RPMI8226 (cell line): Measurements from ENCODE around the gene NAXD.
A peak's percentile ranks its signal among the peaks of the same experiment; 100 is the strongest.
"Not testable (repeated sequence)": the region's sequence is repeated elsewhere in the genome, so short reads cannot be mapped to it uniquely, and the experiment has no call there.

ENCODE experiments used
- DNase-seq: peaks from one replicate; pipeline ENCODE4 v3.0.0-alpha.2; 2015

NAXD gene

DNA sequence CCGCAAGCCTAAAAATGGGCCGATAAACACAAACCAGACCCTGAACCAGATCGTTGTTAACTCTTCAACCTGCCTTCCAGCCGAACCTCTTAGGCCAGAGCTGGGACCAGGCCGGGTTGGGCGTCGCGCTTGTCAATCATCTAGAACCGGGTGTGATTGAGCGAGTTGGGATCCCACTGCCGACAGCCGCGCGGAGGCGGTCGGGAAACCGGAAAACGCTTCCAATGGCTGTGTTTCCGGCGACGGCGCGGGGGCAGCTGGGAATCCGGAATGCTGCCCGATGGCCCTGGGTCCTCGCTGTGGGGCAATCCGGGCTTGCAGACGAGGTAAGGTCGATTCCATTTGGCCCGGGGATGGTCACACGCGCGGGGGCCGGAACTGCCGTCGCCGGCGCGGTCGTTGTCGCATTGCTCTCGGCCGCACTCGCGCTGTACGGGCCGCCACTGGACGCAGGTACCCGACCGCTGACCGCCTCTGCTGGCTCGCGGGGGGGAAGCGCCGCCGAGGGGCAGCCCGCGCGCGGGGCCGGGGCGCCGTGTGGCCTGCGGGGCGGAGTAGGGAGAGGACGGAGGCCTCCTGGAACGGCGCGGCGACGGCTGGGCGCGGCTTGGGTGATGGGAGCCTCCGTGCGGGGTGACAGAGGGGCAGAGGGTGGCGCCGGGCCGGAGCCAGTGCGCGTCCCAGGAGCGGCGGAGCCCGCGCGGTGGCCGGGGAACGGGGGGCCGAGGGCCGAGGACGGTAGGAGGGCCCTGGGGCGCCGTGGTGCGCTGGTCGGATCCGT is at the start of gene NAXD:
TSS of gene NAXD (plus strand) at position 224 of the 781 bp plus-strand sequence. CDS start at position 281, 57 bp downstream.
- DNase-seq, result peak; percentile 65

DNA sequence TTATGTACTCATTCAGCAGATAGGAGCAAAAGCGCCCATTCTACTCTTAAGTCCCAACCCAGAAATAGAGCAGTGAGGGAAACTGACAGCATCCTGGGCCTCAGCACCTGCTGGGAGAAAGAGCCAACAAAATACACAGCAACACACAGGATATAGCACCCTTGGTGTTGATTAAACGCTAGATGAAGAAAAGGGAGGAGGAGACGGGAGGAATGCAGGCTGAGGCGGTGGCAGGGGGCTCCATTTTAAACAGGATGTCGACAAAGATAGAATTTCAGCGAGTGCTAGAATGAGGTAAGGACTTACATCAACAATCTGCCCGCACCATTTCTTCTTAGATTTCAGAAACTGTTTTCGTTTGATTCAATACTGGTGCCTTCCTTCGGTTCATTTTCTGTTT is 49.2 kb upstream of the NAXD start:
- DNase-seq, result no peak

DNA sequence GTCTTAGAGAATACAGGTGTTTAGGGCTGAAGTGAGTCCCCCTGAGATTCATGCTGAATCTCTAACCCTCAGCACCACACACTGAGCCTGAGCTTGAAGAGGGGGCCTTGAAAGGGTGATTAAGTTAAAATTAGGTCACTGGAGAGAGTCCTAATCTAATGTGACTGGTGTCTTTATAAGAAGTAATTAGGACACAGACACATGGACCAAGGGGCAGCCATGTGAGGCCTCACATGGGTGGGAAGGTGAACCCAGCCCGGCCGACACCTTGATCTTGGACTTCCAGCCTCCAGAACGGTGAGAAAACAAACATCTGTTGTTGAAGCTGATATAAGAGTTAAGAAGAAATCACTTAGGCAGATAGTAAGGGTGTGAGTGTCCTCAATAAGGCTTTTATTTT is 46.7 kb upstream of the NAXD start:
- no peak for DNase-seq

DNA sequence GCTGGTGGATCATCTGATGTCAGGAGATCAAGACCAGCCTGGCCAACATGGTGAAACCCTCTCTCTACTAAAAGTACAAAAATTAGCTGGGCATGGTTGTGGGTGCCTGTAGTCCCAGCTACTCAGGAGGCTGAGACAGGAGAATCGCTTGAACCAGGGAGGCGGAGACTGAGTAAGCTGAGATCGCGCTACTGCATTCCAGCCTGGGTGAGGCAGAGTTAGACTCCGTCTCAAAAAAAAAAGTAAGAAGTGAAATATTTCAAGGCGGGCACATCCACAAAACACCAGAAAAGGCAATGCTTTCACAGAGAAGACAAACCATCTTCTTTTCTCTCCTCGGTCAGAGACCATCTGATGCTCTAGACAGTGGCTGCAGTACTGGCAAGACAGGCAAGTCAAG is 45.4 kb upstream of the NAXD start:
- not testable (repeated sequence) for DNase-seq

DNA sequence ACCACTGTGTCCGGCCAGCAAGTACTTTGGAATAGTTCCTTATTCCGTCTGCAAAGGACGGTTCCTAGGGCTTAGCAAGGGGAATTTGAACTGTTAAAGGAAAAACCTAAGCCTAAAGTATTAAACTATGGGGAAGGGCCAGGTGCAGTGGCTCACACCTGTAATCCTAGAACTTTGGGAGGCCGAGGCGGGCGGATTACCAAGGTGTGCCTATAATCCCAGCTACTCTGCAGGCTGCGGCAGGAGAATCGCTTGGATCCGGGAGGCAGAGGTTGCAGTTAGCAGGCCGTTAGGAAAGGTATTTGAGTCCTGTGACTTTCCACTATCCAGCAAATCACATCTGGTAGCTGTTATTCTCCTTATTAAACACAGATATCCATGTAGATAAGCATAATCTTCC is 44.5 kb upstream of the NAXD start:
- no peak for DNase-seq

DNA sequence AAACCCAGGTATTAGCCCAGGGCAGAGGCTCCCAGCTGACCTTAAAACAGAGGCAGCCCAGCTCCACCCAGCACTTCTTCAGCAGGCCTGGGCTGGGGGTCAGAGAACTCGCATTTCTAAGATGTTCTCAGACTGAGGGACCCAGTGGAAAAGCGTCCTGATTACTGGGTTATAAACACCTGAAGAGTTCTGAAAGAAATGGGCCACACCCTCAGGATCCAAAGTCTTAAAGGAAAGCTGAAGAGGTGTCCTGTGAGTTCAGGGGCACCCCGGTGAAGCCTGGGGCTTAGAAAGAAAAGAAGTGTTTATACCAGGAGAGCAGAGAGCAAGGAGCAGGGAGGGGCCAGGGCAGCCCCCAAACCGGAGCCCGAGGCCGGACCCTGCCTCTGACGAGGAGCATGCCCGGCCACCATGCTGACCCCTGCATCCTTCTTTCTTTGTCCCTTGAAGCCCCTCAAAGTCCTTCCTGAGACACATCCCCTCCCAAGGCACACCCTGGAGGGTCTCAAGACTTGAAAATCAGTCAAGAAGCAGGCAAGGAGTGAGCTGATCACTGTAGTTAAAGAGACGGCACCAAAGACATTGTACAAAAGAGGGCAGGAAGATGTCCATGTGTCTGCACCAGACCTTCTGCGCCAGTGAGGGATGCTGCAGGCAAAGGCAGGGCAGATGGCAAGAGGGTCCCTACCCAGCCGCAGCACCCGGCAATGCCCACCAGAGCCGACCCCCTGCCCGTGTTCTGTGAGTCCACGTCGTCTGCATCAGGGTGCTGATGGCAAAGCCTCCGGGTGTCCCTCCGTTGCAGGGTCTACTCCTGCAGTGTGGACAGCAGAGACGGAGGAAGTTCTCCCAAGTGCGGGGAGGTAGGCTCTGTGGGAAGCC is 43.2 kb upstream of the NAXD start:
- DNase-seq, result no peak

DNA sequence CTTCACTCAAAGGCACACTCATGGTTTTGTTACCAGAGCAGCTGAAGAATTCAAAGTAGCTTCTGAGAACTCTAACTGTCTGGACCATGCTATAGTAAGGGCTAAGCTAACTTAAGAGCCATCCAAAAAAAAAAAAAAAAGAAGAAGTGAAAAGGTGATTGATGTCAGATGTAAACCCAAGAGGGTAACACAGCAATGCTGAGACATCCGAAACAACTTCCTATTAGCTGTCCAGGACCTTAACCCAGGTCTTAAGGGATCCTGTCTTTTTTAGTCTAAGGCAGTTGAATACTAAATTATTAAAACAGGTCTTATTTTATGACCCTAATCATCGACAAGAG is 42.6 kb upstream of the NAXD start:
- no peak for DNase-seq

DNA sequence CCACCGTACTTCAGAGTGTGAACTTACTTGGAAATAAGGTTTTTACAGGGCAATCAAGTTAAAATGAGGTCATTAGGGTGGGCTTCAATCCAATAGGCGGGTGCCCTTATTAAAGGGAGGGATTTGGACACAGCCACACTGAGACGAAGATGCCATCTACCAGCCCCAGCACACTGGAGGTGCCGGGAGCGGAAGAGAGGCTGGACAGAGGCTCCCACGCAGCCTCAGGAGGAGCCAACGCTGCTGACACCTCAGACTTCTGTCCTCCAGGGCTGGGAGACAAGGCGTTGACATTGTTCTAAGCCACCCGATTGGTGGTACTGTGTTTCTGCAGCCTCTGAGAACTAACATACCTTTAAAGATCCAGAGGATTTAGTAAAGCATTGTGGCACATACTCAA is 41.2 kb upstream of the NAXD start:
- no peak for DNase-seq

DNA sequence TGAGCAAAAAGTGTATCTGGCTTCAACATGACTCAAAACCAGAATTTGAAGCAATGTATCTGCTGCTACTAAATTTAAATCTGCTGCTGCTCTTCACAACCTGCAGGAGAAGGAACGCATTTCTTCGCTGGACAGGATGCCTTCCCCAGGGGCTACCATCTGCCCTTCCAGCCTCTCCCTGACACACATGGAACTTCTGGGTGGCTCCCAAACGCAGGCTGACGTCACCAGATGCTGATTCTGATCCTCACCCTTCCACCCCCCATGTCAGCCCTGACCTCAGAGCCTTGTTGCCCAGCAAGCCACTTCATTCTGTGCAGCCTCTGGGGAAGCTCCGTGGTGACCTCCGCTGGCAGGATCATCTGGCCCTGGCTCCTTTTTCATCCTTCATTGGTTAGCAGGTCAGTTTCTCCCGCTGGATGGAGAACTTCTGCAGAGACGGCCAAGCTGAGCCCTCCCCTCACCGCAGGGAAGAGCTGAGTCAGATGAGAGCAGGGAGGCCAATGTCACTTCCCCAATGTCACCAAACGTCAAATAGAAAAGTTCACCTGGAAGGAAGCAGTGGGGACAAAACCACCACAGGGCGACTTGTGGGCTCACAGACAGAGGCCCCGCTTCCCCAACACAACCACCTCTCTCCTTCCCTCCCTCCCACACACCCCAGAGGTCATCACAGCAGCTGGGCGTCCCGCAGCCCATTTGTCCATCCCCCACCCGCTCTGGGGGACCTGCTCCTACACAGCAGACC is 39.8 kb upstream of the NAXD start:
- DNase-seq, result peak; percentile 51

DNA sequence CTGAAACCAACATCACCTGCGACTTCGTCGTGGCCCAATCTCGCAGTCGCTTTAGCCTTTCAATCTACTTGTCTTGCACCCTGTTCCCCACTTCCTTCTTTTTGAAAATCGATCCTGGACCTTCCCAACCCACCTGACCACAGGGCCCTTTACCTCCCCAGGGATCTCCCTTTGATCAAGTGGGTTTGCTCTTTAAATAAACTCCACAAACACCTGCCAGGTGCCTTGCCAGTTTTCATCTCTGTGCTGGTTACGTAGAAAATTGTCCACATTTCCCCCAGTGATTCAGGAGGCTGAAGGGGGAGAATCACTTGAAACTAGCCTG is 39.3 kb upstream of the NAXD start:
- no peak for DNase-seq

DNA sequence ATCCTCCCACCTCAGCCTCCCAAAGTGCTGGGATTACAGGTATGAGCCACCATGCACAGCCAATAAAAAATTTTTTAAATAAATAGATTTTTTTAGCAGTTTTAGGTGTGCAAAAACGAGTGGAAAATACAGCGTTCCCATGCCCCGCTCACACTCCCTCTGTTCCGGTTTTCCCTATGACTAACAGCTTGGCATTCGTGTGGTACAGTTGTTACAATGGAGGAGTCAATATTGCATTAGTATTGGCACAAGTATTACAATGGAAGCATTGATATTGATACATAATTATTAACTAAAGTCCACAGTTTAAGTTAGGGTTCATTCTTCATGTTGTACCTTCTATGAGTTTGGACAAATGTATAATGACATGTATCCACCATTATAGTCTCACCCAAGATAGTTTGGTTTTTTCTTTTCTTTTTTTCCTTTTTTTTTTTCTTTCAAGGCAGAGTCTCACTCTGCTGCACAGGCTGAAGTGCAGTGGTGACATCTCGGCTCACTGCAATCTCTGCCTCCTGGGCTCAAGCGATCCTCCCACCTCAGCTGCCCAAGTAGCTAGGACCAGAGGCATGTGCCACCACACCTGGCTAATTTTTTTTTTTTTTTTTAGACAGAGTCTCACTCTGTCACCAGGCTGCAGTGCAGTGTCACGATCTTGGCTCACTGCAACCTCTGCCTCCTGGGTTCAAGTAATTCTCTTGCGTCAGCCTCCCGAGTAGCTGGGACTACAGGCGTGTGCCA is 38.4 kb upstream of the NAXD start:
- DNase-seq, result no peak

DNA sequence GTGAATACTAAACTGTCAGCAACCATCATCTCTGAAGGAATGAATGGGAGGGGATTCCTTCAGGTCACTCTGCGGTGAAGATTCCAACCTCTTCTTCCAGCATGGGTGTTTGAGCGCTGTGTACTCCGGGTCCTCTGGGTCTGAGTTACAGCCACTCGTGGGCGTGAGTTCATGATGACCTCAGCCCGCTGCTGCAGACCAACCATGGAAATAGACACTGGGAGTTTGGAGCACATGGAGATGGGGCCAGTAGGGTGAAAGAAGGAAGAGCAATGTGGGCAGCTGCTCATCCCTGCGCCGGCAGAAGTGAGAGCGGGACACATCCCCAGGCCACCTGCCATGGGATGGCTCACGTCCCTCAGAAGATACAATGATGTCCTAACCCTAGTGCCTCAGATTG is 37.0 kb upstream of the NAXD start:
- DNase-seq, result no peak

DNA sequence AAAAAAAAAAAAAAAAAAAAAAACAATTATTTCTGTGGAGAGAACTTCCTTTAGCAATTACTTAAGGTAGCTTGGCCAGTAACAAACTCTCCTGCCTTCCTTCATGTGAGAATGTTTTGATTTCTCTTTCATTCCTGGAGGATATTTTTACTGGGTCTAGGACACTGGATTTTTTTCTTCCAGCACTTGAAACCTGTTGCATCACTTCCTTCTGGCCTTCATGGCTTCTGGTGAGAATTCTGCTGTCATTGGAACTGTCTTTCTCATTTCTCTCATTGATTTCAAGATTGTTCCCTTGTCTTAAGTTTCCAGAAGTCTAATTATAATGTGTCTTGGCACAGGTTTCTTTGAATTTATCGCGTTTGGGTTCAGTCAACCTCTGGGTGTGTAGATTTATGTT is 34.5 kb upstream of the NAXD start:
- DNase-seq, result no peak

DNA sequence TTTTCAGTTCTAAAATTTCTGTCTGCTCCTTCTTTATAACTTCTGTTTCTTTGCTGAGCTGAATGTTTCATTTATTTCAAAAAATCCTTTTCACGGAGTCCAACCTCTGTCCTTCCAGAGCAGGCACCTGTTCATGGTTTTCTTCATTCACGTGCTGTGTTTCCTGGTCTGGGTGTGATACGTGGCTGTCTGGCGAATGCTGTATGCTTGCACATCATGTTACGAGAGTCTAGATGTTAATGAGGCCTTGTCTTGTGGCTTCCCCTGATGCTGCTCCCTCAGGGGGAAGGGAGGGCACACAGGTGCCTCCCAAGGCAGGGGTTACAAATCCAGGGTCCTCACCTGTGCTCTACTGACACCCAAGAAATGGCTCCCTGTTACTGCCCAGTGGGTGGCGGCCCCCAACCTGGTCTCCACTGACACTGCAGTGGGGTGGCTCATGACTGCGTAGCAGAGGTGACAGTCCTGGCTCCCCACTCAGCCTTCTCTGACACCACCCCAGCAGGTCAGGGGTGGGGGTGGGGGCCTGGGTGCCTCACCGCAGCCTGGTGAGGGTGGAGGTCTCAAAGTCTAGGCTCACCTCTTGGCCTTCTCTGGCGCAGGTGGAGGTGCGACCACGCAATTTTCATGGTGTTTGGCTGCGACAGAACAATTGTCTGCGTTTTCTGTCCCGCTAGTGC is 33.7 kb upstream of the NAXD start:
- no peak for DNase-seq

DNA sequence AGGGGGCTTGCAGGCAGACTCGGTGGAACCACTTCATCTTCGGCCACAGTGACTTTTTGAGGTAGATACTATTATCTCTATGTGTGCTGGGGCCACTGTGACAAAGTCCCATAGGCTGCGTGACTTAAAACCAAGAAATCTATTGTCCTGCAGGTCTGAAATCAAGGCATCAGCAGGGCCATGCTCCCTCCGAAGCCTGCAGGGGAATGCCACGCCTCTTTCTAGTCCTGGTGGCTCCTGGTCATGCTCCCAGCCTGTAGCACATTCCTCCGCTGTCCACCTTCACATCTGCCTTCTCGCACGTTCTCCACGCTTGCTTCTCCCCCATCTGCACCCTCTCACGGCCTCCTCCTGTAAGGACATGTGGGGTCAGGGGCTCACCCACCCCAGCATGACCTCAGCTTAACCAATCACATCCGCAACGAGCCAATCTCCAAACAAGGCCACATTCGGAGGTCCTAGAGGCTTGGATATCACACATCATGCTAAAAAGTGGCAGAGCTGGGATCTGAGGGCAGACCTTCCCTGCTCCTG is 32.9 kb upstream of the NAXD start:
- DNase-seq, result no peak

DNA sequence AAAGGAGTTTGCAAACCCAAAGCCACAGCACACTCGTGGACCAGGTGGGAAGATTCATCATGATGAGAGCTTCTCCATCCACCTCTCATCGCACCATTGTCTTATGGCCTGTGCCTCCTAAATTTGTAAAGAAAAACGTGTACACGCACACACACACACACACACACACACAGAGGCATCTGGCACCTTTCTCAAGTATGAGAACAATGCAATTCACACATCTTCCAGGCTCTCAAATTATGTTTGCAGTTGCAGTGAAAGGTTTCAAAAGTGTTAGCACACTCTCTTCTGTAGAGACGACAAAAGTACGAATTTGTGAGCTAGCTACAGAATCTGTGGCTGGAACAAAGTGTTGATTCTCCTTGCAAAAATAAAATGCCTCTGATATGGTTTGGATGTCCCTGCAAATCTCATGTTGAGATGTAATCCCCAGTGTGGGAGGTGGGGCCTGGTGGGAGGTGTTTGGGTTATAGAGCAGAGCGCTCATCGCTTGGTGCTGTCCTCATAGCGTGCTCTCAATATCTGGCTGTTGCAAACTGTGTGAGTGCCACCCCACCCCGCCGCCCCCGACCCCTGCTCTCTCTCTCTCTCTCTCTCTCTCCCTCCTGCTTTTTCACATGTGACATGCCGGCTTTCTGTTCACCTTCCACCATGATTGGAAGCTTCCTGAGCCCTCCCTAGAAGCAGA is 32.0 kb upstream of the NAXD start:
- no peak for DNase-seq

DNA sequence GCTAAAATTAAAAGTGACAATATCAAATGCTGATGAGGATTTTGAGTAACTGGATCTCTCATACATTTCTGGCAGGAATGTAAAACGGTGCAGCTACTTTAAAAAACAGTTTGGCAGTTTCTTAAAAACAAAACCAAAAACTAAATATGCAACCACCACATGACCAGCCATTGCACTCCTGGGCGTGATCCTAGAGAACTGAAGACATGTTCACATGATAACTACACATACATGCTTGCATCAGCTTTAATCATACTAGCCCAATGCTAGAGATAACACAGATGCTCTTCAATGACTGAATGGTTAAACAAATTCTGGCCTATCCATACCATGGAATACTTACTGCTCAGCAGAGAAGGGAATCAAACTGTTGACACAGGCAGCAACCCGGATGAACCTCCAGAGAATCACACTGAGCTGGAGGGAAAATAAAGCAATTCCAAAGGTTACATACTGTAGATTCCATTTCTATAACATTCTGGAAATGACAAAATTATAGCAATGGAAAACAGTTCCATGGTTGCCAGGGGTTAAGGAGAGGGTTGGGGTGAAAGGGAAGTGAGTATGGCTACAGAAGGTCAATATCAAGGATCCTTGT is 25.5 kb upstream of the NAXD start:
- no peak for DNase-seq

DNA sequence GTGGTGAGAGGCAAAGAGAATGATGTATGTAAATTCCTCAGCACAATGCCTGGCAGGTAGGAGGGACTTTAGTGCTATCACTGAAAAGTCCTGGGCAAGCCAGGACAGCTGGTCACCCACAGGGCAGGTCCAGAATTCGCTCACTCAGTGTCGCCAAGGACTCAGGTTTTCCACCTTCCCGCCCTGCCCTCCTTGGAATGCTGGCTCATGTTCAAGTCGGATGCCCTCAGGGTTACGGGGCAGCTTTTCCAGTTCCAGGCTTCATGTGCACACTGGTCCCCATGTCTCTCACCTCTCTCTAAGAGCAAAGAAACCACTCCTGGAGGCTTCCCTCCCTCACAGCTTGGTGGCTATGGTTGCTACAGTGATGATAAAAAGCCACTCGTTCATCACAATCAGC is 24.8 kb upstream of the NAXD start:
- no peak for DNase-seq

DNA sequence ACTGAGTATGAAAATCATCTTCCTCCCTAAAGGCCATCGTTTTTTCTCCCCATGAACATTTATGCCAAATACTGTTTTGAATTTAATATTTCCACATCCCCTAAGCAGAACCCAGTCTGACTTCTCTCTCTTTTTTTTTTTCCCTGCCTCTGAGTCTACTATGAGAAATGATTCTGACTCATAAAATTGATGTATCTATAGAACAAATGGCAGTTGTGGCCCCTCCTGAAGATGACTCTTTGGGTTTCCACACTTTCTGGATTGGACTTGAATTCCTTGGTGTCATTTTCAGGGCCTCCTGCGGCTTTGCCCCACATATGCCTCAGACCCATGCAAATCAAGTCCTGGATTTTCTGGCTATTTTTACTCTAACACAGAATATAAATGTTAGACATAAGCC is 22.7 kb upstream of the NAXD start:
- DNase-seq, result no peak

DNA sequence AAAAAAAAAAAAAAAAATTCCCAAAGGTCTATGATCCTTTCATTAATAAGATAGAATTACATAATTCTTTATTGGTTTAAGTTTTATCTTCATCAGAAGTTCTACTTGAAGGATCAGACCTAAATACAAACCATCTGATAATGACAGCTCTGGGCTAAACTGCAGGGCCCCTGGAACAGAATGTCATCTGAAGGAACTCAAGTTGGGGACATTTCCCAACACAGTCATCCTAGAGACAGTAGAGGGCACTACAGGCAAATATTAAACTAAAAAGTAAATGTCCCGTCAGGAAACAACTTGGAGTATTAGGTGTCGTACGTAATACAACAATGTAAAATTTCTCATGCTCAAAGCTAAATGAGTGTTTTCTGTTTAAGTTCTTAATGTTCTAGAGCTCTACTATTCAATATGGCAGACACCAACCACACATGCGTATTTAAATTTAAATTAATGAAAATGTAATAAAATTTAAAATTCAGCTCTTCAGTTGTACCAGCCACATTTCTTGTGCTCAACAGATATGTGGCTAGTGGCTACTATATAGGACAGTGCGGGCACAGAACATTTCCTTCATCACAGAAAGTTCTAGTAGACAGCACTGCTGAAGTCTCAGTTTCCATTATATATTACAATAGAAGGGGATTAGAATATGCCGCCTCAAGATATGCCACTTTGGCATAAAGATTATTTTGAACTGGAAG is 21.8 kb upstream of the NAXD start:
- peak; percentile 55 for DNase-seq
